Right lobe of liver (tissue), 6 donors: ENCODE results near the gene INPP5D. TPM values are rescaled to one million over a fixed set of nuclear protein-coding genes. Genes with fewer than 3 reads are reported as not detected.
"Not testable (repeated sequence)": the region's sequence is repeated elsewhere in the genome, so short reads cannot be mapped to it uniquely, and the experiment has no call there.

ENCODE experiments used
- ATAC-seq, 4 donors: fragments of 200-7000 bp; cut with Tn5 transposase; one replicate each; pipeline ENCODE4 v1.9.1; 2020; ENCODE audit warnings: mild to moderate bottlenecking in 4 of 4, moderate library complexity in 4 of 4
- DNase-seq, 3 donors: peaks; one replicate each; pipeline ENCODE4 v3.0.0-alpha.2; 2020
- H3K27ac ChIP-seq, 3 donors: fragments of 200-600 bp; one replicate each; pipeline ENCODE4 v1.8.0; 2022
- H3K27me3 ChIP-seq, 2 donors: fragments of 200-600 bp; one replicate each; pipeline ENCODE4 v1.8.0; 2022
- H3K36me3 ChIP-seq, 4 donors: fragments of 200-600 bp; sonication (generic) in 1 of 4; one replicate each; pipeline versions ENCODE4 v1.5.1 to v1.8.0; 2017 to 2022; ENCODE audit warnings: control low read depth in 1 of 4
- H3K4me1 ChIP-seq, 4 donors: fragments of 200-600 bp; sonication (generic) in 1 of 4; one replicate each; pipeline versions ENCODE4 v1.5.1 to v1.8.0; 2017 to 2022; ENCODE audit warnings: control low read depth in 1 of 4
- H3K4me3 ChIP-seq, 3 donors: fragments of 200-600 bp; one replicate each; pipeline ENCODE4 v1.8.0; 2022
- H3K9me3 ChIP-seq, 4 donors: fragments of 200-600 bp; sonication (generic) in 1 of 4; one replicate each; pipeline versions ENCODE4 v1.5.1 to v1.8.0; 2017 to 2022; ENCODE audit warnings: control low read depth in 1 of 4
- POLR2A ChIP-seq: fragments of 450-650 bp; IDR thresholded peaks from one replicate; pipeline ENCODE4 v1.6.1; 2017; ENCODE audit warnings: antibody characterized with exemption, mild to moderate bottlenecking
- WGBS: methylation state at CpG from one replicate; pipeline ENCODE4 v1.1.6; 2018; ENCODE audit warnings: low coverage, low lambda C conversion rate; ENCODE audit not compliant: insufficient coverage; ENCODE audit errors: missing lambda C conversion rate; 5-methylcytosine and 5-hydroxymethylcytosine counted together
- intact Hi-C, 2 donors: fragments of 100-400 bp; cut with DNase I; formaldehyde crosslinking; loops; one replicate each; pipeline versions ENCODE4 v1.11.2 to v1.14.1; 2022
- total RNA-seq, 6 experiments: library from RNA; depleted of rRNA in 2 of 6; stranded (reverse); fragments of >200 nt in 2 of 6; fragmentation: NEBNext Ultra II Directional in 3 of 6; extraction: Animal tissue kit (Norgen Biotek cat#: 25700) in 3 of 6; gene quantifications; one replicate each; pipeline versions ENCODE4 v1.1.0 to v1.2.4, GENCODE V29; 2016 to 2023
- TF ChIP-seq, protein P1 (sequence below), 4 donors: fragments of 200-600 bp in 3 of 4; fragments of 450-650 bp in 1 of 4; IDR thresholded peaks; one replicate each; pipeline versions ENCODE4 v1.5.1 to v1.8.0; 2016 to 2022; ENCODE audit warnings: antibody characterized with exemption in 4 of 4, mild to moderate bottlenecking in 2 of 4
- donor health status: DM: no; HTN: yes; CAD: no.
- donor health status: DM: no; HTN: no; CAD: no.
- donor health status: DM: no; HTN: no; CAD: no.
- donor health status: DM: no; HTN: yes; CAD: no.
- donor health status: DM: no; HTN: yes; CAD: no.

The INPP5D gene
- total RNA-seq, 6 experiments from 2014 or later, result 3.5 to 8.1 (median 5.5) TPM

DNA sequence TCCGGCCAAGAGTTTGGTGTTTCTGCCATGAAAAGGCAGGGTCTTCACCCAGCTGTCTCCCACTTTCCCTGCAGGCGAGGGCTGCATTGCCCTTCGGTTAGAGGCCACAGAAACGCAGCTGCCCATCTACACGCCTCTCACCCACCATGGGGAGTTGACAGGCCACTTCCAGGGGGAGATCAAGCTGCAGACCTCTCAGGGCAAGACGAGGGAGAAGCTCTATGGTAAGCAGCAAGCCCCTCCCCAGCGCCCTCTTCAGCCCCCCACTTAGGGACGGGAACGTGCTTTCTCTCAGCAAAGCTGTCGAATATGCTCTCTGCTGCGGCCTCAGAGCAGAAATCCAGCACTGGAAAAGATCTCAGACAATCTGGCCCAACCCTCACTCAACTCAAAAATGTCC is 133.6 kb downstream of the INPP5D start:
- Histone ChIP-seq H3K36me3 (no peaks in the 10 kb centered on the region), H3K27me3 (no peaks in the 10 kb centered on the region), H3K4me3 (no peak overlapping the region), H3K4me1 (no peaks in the 10 kb centered on the region), H3K27ac (no peak overlapping the region), H3K9me3 (no peaks in the 10 kb centered on the region)
- intact Hi-C loops, result no loop called here
- WGBS, result 88% methylated on average over 6 of the region's 11 CpGs
- TF ChIP-seq, protein P1, sequence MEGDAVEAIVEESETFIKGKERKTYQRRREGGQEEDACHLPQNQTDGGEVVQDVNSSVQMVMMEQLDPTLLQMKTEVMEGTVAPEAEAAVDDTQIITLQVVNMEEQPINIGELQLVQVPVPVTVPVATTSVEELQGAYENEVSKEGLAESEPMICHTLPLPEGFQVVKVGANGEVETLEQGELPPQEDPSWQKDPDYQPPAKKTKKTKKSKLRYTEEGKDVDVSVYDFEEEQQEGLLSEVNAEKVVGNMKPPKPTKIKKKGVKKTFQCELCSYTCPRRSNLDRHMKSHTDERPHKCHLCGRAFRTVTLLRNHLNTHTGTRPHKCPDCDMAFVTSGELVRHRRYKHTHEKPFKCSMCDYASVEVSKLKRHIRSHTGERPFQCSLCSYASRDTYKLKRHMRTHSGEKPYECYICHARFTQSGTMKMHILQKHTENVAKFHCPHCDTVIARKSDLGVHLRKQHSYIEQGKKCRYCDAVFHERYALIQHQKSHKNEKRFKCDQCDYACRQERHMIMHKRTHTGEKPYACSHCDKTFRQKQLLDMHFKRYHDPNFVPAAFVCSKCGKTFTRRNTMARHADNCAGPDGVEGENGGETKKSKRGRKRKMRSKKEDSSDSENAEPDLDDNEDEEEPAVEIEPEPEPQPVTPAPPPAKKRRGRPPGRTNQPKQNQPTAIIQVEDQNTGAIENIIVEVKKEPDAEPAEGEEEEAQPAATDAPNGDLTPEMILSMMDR (IDR thresholded peaks at IDR 0.05), result no peak
- no peak for TF ChIP-seq POLR2A
- DNase-seq (no peak), ATAC-seq (no peak)

GRCh38 chr2:233195027-233195426 is 134.9 kb downstream of the INPP5D start:
- no peaks in the 10 kb centered on the region for H3K9me3 ChIP-seq
- TF ChIP-seq, protein P1 (IDR thresholded peaks at IDR 0.05), result no peak
- no peak for TF ChIP-seq POLR2A
- no peak overlapping the region for H3K4me3 ChIP-seq
- intact Hi-C loops, result no loop called here
- no peaks in the 10 kb centered on the region for H3K36me3 ChIP-seq
- H3K27ac ChIP-seq, result no peak overlapping the region
- H3K4me1 ChIP-seq, result no peaks in the 10 kb centered on the region
- ATAC-seq, result no peak
- no peaks in the 10 kb centered on the region for H3K27me3 ChIP-seq
- no peak for DNase-seq
- WGBS, result 71% methylated on average over 5 of the region's 5 CpGs

GRCh38 chr2:233197022-233197421 is 136.9 kb downstream of the INPP5D start:
- H3K27me3 ChIP-seq, result no peaks in the 10 kb centered on the region
- H3K36me3 ChIP-seq, result no peaks in the 10 kb centered on the region
- 94% methylated on average over 2 of the region's 6 CpGs for WGBS
- H3K27ac ChIP-seq, result no peak overlapping the region
- intact Hi-C loops, result no loop called here
- ATAC-seq (no peak), DNase-seq (no peak)
- TF ChIP-seq, protein P1 (IDR thresholded peaks at IDR 0.05), result no peak
- TF ChIP-seq POLR2A, result no peak
- no peaks in the 10 kb centered on the region for H3K9me3 ChIP-seq
- H3K4me3 ChIP-seq, result no peak overlapping the region
- H3K4me1 ChIP-seq, result no peaks in the 10 kb centered on the region

DNA sequence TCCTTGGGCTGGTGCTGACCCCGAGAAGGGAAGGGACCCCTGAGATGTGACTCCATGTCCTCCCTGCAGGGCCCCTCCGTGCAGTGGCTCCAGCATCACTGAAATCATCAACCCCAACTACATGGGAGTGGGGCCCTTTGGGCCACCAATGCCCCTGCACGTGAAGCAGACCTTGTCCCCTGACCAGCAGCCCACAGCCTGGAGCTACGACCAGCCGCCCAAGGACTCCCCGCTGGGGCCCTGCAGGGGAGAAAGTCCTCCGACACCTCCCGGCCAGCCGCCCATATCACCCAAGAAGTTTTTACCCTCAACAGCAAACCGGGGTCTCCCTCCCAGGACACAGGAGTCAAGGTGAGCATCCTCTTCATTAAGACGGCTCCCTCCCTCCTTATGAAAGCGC is 137.9 kb downstream of the INPP5D start:
- no peaks in the 10 kb centered on the region for H3K27me3 ChIP-seq
- H3K4me3 ChIP-seq, result no peak overlapping the region
- intact Hi-C loops, result no loop called here
- ATAC-seq (peak in 1 of 4 donors; percentile 20), DNase-seq (no peak)
- no peaks in the 10 kb centered on the region for H3K4me1 ChIP-seq
- no peak for TF ChIP-seq POLR2A
- TF ChIP-seq, protein P1 (IDR thresholded peaks at IDR 0.05), result no peak
- H3K27ac ChIP-seq, result no peak overlapping the region
- no CpG with 5 or more reads among the region's 12 CpGs for WGBS
- no peaks in the 10 kb centered on the region for H3K9me3 ChIP-seq
- H3K36me3 ChIP-seq, result no peaks in the 10 kb centered on the region

DNA sequence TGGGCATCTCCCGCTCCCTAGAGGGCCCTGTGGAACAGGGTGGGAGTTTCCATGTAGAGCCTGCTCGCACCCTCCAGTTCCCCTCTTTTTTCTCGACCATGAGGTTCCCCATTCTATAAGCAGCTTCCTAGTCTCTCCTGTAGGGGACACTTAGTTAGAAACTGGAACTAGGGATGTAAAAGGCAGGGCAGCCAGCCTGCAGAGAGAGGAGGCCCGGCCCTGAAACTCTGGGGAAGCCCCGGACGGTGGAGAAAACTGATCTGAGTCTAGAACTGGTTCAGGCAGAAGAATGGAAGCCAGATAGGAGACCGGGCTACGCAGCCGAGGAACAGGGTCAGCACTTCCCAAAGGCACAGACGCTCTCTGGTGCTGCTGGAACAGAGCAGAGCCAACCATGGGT is 139.7 kb downstream of the INPP5D start:
- Histone ChIP-seq H3K36me3 (no peaks in the 10 kb centered on the region), H3K9me3 (no peaks in the 10 kb centered on the region), H3K4me1 (no peaks in the 10 kb centered on the region), H3K4me3 (no peak overlapping the region), H3K27ac (no peak overlapping the region), H3K27me3 (no peaks in the 10 kb centered on the region)
- 70% methylated on average over 5 of the region's 10 CpGs for WGBS
- DNase-seq (no peak), ATAC-seq (peak; percentile 25 to 72 (median 38))
- TF ChIP-seq, protein P1 (IDR thresholded peaks at IDR 0.05), result no peak
- no peak for TF ChIP-seq POLR2A
- intact Hi-C loops, result no loop called here

DNA sequence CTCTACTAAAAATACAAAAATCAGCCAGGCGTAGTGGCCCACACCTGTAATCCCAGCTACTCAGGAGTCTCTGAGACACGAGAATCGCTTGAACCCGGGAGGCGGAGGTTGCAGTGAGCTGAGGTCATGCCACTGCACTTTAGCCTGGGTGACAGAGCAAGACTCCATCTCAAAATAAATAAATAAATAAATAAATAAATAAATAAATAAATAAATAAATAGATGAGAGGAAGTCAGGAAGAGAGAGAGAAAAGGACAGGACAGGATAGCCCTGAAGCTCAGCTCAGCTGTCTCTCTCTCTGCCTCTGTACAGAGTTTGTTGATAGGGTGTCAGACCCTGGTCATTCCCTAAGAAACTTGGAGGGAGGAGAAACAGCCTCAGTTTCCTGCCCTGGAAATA is 140.6 kb downstream of the INPP5D start:
- ATAC-seq, H3K36me3 ChIP-seq, H3K27ac ChIP-seq, H3K4me3 ChIP-seq, DNase-seq, H3K9me3 ChIP-seq, H3K27me3 ChIP-seq, intact Hi-C loops, H3K4me1 ChIP-seq: not testable (repeated sequence)
- no CpG with 5 or more reads among the region's 5 CpGs for WGBS
